HG02588 (cell line): ENCODE measurements around the gene SDF2L1.
A peak's percentile ranks its signal among the peaks of the same experiment; 100 is the strongest.
"Not testable (repeated sequence)": the region's sequence is repeated elsewhere in the genome, so short reads cannot be mapped to it uniquely, and the experiment has no call there.

Experiments used
- ATAC-seq: cut with Tn5 transposase; IDR thresholded peaks from one replicate; pipeline ENCODE4 v1.9.1; 2021; ENCODE audit warnings: mild to moderate bottlenecking, moderate library complexity; ENCODE audit not compliant: unreplicated experiment

SDF2L1 gene

DNA sequence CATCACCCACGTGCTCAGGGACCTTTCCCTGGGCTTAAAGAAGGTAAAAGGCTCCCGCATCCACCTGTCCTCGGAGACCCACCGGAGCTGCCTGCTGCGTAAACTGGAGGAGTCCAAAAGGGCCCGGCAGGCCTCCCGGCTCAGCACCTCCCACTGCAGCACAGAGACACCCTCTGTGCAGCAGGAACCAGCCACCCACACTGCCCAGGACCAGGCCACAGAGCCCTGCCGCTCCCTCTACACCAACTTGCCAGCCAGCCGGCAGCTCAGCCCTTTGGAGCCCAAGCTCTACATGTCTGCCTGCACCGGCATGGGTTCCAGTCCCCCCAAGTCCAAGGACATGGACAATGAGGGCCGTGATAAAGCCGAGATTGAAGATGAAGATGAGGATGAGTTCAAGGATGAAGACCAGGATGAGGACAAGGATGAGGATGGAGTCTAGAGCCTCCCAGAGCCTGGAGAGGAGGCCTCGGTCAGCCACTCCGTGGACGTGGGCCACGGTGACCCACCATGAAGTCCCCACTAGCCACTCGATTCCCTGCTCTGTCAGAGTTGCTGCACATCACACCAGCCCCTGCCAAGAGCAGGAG lies 5.4 kb upstream of the SDF2L1 start:
- ATAC-seq: no peak

DNA sequence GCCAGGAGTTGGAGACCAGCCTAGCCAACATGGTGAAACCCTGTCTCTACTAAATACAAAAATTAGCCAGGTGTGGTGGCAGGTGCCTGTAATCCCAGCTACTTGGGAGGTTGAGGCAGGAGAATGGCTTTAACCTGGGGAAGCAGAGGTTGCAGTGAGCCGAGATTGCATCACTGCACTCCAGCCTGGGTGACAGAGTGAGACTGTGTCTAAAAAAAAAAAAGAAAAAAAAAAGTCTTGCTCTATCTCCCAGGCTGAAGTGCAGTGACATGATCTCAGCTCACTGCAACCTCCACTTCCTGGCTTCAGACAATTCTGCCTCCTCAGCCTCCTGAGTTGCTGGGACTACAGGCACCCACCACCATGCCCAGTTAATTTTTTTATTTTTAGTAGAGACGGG lies 4.7 kb upstream of the SDF2L1 start:
- ATAC-seq: not testable (repeated sequence)

DNA sequence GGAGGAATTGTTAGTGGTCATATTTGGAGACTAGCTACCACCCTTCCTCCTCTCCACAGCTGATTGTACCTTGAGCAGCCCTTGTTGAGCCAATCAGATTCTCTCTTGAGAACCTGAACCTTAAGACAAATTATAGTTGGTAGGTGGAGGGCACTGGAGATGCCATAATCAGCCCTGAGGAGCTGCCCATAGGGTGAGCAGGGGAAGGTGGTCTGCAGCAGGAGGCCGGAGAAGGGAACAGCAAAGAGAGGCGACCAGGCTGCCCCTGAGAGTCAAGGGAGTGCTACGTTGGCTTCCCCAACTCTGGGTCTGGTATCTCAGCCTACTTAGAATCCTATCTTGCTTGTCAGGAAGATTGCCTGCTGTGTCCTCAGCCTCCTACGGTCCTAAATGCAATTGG lies 2.7 kb upstream of the SDF2L1 start:
- no peak for ATAC-seq

DNA sequence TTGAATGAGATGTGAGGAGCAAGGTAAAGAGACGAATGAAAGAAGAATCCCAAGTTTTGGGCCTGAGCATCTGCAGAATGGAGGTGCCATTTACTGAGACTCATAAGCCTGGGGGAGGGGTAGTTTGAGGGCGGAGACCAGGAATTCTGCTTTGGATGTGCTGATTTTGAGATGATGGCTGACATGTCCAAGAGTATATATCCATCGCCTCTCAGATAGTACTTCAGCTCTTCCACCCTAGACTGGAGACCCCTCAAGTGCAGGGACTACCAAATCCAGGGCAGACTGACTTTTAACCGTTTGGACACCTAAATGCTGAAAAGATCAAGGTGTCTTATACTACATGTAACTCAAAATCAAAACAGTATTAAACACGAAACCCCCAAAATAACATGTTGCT lies 1.3 kb upstream of the SDF2L1 start:
- no peak for ATAC-seq

DNA sequence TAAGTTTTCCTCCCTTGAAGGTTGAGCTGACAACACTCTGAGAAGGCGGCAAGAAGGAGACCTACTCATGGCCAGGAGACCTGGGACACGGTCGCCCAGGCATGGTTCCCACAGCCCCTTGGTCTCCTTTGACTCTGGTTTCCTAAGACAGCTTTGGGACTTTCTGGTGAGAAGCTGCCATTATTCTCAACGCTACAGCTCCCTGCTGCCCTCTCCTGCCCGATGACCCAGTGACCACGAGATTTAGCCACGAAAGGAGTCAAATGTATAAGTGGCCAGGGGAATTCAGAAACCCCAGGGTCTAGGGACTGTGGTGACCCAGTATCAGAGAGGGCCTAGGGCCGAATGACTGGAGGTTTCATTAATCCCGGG lies 699 bp upstream of the SDF2L1 start:
- no peak for ATAC-seq

DNA sequence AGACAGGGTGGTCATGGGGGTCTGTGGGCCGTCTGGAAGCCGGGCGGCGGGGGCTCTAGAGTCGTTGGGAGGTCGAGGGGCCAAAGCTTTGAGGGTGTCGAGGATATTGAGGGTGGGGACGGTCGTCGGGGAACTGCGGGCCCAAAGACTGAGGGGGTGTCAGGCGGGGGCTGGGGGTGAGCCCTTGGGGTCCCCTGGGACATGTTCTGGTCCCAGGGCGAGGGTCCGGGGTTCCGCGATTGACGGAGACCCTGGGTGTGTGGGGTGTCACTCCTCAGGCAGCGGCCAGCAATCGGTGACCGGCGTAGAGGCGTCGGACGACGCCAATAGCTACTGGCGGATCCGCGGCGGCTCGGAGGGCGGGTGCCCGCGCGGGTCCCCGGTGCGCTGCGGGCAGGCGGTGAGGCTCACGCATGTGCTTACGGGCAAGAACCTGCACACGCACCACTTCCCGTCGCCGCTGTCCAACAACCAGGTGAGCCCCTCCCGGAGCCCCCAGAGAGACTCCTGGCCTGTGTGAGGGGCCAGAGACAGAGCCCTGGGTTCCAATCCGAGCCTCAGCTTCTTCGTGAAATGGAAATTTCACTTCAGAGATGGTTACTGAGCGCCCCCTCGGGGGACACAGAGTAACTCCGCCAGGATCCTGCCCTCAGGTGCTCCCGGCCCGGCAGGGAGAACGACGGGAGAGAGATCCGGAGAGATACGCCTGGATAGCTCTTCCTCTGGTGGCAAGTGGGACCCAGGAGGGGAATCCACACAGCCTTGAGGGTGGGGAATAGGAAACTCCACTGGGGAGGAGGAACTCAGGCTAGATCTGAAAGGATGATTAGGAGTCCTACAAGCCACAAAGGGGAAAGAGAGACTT lies 714 bp downstream of the SDF2L1 start:
- ATAC-seq: no peak

DNA sequence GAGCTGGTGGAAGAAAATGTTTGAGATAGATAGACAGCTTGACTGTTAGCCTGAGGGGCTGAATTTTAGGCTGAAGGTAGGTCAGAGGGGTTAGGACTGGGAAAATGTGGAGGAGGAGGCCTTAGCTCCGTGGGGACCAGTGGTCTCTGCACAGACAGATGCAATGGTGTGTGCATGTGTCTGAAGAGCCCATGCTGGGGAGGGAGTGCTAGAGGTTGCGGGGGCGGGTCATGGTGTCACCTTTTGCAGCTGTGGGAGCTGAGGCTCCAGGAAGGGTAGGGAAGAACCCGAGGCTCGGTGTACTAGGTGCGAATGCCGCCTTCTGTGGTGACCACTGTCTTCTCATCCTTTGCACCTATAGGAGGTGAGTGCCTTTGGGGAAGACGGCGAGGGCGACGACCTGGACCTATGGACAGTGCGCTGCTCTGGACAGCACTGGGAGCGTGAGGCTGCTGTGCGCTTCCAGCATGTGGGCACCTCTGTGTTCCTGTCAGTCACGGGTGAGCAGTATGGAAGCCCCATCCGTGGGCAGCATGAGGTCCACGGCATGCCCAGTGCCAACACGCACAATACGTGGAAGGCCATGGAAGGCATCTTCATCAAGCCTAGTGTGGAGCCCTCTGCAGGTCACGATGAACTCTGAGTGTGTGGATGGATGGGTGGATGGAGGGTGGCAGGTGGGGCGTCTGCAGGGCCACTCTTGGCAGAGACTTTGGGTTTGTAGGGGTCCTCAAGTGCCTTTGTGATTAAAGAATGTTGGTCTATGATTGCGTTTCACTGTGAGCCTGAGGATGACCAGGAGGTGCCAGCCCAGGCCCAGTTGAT lies 1.6 kb downstream of the SDF2L1 start:
- no peak for ATAC-seq

DNA sequence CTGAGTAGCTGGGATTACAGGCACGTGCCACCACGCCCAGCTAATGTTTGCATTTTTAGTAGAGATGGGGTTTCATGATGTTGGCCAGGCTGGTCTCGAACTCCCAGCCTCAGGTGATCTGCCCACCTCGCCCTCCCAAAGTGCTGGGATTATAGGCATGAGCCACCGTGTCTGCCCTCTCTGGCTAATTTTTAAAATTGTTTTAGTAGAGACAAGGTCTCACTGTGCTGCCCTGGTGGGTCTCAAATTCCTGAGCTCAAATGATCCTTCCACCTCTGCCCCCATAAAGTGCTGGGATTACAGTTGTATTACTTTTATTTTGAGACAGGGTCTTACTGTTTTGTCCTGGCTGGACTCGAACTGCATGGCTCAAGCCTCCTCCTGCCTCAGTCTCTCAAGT lies 3.4 kb downstream of the SDF2L1 start:
- ATAC-seq: not testable (repeated sequence)

DNA sequence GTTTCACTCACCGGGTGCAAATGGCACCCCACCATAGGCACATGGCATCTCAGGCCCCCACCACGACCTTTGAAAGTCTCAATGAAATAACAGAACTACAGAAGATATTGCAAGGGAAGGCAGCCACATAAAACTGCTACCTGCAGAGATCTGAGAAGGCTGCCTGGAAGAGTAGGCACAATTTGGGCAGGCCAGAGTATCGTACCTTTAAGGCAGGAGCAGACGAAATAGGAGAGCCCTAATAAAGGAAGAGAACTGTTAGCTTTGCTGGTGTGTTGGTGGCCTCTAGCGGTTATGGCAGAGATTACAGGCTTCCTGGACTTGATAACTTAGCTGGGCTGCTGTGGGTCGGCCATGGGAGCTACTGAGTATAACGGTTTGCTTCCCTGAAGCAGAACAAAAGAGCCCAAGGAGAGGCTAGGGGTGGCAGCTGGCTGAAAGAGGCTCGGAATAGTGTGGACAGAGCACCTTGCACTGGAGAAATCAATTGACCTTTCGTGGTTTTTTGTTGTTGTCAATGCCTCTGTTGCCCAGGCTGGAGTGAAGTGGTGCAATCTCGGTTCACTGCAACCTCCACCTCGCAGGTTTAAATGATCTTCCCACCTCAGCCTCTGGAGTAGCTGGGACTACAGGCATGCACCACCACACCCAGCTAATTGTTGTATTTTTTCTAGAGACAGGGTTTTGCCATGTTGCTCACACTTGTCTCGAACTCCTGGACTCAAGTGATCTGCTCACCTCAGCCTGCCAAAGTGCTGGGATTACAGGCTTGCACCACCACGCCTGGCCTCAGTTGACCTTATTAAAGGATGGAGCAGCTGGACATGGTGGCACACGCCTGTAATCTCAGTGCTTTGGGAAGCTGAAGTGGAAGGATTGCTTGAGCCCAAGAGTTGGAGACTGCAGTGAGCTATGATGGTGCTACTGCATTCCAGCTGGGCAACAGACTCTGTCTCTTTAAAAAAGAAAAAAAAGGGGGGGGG lies 4.8 kb downstream of the SDF2L1 start:
- no peak for ATAC-seq

DNA sequence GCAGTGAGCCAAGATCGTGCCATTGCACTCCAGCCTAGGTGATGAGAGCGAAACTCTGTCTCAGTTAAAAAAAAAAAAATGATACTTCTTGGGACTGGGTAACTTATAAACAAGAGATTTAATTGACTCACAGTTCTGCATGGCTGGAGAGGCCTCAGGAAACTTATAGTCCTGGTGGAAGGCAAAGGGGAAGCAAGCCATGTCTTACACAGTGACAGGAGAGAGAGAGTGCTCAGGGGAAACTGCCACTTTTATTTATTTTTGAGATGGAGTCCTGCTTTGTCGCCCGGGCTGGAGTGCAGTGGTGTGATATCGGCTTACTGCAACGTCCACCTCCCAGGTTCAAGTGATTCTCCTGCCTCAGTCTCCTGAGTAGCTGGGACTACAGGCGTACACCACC lies 8.2 kb downstream of the SDF2L1 start:
- no peak for ATAC-seq

DNA sequence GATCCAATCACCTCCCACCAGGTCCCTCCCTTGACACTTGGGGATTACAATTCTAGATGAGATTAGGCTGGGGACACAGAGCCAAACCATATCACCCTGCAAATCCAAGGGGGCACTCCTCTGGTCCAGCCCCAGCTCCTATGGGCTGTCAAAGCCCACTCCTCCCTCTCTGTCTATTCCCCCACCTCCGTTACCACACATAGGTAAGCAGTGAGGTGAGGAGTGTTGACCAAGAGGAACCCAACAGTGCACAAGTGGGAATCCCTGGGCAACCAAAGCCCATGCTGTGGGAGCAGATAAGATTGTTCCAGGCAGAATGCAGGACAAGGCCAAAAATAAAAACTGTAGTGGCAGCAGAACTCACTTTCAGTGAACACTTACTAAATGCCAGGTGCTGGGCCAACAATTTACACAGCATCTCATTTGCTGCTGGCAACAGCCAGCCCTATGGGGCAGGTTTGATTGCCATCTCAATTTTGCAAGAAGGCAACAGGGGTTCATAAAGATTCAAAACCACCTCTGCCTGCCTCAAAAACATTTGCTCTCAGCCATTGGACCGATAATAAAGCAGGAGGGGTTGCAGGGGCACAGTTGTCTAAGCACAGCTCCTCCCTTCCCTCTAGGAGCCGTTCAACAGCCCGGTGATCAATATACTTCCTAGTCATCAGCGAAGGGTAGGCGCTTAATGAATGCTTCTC lies 8.9 kb downstream of the SDF2L1 start:
- ATAC-seq: no peak

DNA sequence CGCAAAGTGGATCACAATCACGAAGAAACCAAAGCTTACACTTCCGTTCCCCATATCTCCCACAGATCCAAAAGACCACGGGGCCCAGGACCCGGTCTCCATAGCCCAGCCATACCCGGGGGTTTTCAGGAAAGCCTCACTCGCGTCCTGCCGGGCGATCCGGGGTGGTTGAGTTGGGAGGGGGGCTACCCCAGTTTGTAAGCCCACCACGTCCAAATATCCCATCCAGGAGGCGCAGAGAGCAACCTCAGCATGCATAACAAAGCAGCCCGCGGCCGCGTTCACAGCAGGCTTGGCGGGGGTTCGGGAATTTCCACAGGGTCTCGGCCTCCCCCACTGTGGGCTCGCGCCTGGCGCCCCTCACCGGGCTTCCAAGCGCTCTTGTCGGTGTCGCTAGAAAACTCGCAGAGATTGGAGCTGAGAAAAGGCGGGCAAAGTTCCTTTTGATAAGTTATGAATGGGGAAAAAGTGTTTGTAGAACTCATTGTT lies 9.5 kb downstream of the SDF2L1 start:
- peak; percentile 28 for ATAC-seq

DNA sequence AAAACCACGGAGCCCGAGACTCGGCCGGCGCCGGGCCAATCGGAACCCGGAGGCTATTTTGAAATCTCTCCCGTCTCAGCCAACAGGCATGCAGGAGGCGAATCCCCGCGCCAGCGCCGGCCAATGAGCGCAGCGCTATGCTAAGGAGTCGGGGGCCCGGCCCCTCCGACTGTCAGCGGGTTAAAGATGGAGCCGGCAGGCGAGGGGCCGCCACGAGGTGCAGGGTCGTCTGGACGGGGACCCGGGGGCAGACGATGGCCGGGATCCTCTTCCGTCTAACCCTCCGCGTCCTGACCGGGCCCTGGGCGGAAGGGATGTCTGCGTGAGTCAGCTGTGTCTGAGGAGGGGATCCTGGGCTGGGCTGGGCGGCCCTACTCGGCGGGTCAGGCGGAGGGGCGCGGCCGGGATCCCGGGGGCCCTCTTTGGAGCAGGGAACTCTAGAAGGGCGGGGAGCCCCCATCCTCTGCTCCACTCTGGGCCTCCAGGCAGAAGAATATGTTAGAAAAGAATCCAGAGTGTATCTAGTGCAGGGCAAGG lies 10.0 kb downstream of the SDF2L1 start:
- ATAC-seq: peak; percentile 83

DNA sequence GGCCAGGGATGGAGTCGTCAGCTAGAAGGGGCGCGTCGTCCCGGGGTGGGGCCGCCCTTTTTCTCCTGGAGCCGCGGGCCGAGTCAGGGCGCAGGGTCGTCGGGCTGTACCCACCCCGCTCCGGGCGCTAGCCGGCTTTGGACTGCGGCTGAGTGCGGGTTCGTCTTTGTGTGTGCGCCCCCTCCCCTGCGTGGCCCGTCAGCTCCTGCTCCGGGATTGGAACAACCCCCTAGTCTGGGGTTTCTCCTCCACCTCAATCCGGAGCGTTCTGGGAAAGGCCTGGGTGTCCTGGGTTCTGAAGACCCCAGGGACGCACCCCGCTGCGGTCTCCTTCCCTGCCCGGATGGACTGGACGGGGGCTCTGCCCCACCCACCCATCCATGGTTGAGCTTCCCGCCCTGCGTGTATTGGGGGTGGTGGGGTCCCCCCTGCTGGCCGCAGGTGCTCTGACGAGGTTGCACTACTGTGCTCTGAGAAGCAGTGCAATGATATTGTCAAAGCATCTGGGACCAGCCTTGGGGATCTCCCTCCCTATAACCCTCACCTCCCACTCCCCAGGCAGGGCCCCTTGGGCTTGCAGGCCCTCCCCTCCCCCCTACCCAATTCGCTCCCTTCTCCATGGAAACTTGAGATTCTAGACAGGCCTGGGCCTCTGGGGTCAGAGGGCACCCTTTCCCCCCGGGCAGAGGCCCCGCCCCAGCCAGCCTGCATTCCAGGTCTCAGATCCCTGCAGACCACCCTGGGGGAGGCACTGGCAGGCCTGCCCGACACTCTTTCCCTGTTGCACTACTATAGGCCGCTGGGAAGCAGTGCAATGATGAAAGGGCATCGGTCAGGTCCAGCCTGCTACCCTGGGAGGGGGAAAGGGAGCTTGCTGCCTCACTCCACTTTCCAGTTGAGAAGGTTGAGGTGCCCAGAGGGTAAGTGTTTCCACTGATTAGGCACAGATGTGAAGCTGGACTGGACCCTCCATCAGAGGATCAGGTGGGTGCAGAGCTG lies 10.7 kb downstream of the SDF2L1 start:
- no peak for ATAC-seq

DNA sequence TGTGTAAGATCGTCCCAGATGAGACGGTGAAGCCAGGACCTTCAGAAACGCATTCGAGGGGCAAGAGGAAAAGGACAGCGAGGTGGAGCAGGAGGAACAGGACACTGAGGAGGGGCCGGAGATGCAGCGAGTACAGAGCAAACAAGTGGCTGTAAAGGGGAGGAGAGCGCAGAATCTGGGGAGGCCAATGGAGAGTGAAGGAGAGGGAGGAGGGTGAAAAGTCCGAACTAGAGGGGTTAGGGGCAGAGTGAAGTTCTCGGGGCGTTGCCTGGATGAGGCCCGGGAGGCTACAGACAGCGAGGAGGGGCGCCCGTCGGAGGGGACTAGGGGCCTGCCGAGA lies 14.9 kb downstream of the SDF2L1 start:
- no peak for ATAC-seq

DNA sequence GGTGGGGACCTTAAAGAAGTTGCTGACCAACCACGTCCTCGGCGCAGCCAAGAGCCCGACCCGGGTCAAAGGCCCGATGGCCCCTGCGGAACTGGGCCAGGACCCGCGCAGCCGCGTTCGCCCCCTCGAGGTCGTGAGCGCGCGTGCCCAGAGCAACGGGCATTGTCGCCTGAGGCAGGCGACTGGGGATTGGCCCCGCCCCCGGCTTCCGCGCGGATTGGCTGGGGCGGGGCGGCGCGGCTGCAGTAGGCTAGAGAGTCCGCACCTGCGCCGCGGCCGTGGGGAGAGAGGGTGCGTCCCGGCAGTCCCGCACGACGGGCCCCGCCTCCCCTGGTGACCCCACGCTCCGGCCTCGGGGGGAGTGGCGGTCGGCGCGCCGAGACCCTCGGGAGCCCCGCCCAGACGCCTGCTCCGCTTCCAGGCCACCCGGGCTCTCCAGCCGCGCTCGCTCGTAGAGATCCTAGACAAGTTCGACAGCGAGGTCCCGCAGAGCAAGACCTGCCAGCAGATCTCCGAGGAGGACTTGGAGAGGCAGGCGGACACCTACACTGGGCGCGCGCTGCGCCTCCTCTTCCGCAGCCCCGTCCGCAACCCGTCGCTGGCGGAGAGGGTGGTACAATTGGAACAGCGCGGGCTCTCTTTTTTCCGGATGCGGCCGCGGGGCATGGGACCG lies 15.4 kb downstream of the SDF2L1 start:
- ATAC-seq: peak; percentile 70

DNA sequence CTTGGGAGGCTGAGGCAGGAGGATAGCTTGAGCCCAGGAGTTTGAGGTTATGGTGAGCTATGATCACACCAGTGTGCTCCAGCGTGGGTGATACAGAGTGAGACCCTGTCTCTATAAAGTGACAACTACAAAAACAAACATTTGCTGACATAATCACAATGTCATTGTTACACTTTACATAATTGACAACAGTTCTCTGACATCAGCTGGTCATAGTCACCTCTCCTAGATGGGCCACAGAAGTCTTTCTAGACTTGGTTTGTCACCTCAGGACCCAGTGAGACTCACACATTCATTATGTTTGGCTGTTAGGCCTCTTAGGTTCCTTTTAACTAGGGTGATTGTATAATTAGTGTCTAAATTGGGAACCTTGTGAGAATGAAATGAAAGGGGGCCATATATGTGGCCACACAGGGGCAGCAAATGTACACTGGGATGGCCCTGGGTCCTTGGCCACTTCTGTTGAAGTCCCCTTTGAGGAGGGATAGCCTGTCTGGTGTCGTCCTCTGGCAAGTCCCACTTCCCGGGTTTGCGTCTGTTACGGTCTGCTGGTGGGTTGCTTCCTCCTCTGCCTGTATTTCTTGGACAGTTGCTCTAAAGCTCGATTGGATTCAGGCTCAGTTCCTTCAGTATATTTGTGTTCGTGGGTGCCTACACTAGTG lies 17.9 kb downstream of the SDF2L1 start:
- no peak for ATAC-seq
